ENCODE data around the gene VPS37D. TPM values are rescaled to one million over a fixed set of nuclear protein-coding genes. Genes with fewer than 3 reads are reported as not detected.

Gene VPS37D
- polyA plus RNA-seq, 1 of the 3 experiments (the other 2 are of a cell fraction), result 7.4 TPM

DNA sequence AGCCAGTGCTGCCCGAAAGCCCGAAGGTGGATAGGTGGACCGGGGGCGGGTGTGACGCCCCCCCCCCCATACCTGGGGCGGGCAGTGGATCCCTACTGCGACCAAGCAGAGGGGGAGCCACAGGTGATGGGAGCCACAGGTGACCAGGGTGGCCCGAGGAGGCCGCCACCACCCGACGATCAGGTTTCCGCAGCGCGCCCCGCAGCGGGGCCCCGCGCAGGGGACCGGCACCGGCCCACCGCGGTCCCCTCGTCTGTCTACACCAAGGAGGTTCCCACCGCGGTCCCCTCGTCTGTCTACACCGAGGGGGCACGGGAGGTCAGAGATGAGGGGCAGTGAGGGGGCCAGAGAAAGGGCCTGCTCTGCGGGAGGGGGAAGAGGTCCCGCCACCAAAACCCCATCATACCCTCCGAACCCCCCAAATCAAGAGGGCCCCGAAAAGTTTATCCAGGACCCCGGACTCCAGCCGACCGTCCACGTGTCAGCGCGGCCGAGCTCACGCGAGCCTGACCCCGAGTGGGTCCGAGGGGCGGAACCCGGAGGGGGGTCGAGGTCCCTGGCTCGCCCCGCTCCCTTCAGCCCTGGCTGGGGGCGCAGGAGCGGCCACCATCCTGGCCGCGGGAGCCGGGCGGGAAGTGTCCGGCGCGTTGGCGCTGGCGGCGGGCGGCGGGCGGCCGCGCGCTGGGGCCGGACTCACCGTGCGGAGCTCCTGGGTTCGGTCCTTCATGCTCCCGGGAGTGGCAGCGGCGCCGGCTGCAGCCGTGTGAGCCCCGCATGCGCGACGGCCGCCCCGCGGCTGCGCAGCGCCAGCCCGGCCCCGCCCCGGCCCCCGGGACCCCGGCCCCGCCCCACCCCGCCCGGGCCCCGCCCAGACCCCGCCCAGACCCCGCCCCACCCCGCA lies 51.5 kb downstream of the VPS37D start, which contains the start of gene STX1A (continued):
- TF ChIP-seq, protein P1, sequence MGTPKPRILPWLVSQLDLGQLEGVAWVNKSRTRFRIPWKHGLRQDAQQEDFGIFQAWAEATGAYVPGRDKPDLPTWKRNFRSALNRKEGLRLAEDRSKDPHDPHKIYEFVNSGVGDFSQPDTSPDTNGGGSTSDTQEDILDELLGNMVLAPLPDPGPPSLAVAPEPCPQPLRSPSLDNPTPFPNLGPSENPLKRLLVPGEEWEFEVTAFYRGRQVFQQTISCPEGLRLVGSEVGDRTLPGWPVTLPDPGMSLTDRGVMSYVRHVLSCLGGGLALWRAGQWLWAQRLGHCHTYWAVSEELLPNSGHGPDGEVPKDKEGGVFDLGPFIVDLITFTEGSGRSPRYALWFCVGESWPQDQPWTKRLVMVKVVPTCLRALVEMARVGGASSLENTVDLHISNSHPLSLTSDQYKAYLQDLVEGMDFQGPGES (IDR thresholded peaks at IDR 0.05; ENCODE audit: low read depth, low read length), result no peak
- TF ChIP-seq NFIC (IDR thresholded peaks at IDR 0.05; ENCODE audit: borderline replicate concordance), result no peak
- TF ChIP-seq, protein P2, sequence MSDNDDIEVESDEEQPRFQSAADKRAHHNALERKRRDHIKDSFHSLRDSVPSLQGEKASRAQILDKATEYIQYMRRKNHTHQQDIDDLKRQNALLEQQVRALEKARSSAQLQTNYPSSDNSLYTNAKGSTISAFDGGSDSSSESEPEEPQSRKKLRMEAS (IDR thresholded peaks at IDR 0.05; ENCODE audit: low read depth), result 0 out of 2 replicates have a peak, but pooled peaks have one; percentile 16
- TF ChIP-seq MXI1 (IDR thresholded peaks at IDR 0.05; ENCODE audit: low read depth, low read length), result peak; percentile 67
- 0 out of 2 replicates have a peak, but pooled peaks have one; percentile 24 for TF ChIP-seq REST (IDR thresholded peaks at IDR 0.05; ENCODE audit: low read depth, low read length)
- TF ChIP-seq CHD2 (IDR thresholded peaks at IDR 0.05; ENCODE audit: low read length, partially characterized antibody), result no peak
- TF ChIP-seq RFX5 (IDR thresholded peaks at IDR 0.05; ENCODE audit: low read length), result no peak
- no peak for TF ChIP-seq RAD21 (IDR thresholded peaks at IDR 0.05; ENCODE audit: low read length)
- TF ChIP-seq, protein P3, sequence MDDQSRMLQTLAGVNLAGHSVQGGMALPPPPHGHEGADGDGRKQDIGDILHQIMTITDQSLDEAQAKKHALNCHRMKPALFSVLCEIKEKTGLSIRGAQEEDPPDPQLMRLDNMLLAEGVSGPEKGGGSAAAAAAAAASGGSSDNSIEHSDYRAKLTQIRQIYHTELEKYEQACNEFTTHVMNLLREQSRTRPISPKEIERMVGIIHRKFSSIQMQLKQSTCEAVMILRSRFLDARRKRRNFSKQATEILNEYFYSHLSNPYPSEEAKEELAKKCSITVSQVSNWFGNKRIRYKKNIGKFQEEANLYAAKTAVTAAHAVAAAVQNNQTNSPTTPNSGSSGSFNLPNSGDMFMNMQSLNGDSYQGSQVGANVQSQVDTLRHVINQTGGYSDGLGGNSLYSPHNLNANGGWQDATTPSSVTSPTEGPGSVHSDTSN (IDR thresholded peaks at IDR 0.05), result no peak
- TF ChIP-seq POLR2AphosphoS5 (IDR thresholded peaks at IDR 0.05; ENCODE audit: low read depth, low read length), result peak; percentile 42; the same call in 1 of the 2 replicates
- TF ChIP-seq CTCF (IDR thresholded peaks at IDR 0.05), result no peak
- TF ChIP-seq FOXM1 (IDR thresholded peaks at IDR 0.05; ENCODE audit: low read depth), result no peak
- no peak for TF ChIP-seq EP300 (IDR thresholded peaks at IDR 0.05; ENCODE audit: borderline replicate concordance in 1 of 2, low read depth in 1 of 2, low read length in 1 of 2)
- TF ChIP-seq YY1 (IDR thresholded peaks at IDR 0.05; ENCODE audit: low read depth), result no peak
- peak; percentile 89 for TF ChIP-seq NRF1 (IDR thresholded peaks at IDR 0.05; ENCODE audit: low read depth, low read length)
- no peak for TF ChIP-seq TCF12 (IDR thresholded peaks at IDR 0.05)

Measured in SK-N-SH (cell line).